Stimulated activated CD8-positive, alpha-beta memory T cell treated with anti-CD3 and anti-CD28 coated beads, Interleukin-7, amount 100 ng/mL, for 24 hours (primary cell): ENCODE measurements around the gene CDH13.

Experiments used
- DNase-seq: peaks from one replicate; pipeline ENCODE4 v3.0.0-alpha.2; 2020; ENCODE audit warnings: low read depth

CDH13 gene

DNA sequence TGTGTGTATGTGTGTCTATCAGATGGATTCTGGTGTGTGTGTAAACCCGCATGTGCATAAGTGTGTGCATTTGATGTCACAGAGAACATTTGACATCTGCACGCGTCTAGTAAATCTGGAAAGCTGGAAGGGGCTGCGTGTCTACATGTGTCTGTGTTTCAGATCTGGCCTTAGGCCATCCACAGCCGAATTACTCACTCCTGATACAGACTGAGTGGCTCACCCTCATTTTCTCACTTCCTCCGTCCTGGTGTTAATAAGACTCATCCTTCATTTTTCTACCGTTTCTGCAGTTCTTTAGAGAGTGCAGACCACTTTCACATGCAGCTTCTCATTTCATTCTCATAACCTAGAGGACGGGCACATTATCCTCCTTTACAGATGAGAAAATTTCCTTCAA, 491.6 kb downstream of the CDH13 start:
- DNase-seq = no peak

DNA sequence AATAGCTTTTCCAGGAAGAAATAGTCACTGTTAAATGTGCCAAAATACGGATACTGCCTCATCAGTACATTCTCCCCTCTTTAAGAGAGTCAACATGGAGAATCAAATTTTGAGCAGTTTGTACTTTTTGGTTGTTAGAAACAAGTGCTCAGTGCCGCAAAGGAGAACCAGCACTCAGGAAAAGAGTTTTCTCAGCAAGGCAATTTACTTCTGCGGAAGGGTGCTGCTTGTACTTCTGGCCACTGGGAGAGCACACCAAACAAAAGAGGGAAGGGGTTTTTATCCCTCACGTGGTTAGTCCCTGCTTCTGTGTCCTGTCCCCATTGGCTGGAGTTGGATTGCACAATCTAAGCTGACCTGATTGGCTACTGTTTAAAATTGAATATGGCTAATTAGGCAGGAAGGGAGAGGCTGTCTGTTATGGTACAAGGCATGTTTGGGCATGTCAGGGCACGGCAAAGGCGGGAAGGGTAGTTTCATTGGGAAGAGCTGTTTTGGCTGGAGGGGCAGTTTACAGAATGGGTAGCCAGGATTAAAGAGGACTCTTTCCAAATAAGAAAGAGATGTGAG, 499.3 kb downstream of the CDH13 start:
- DNase-seq = no peak

DNA sequence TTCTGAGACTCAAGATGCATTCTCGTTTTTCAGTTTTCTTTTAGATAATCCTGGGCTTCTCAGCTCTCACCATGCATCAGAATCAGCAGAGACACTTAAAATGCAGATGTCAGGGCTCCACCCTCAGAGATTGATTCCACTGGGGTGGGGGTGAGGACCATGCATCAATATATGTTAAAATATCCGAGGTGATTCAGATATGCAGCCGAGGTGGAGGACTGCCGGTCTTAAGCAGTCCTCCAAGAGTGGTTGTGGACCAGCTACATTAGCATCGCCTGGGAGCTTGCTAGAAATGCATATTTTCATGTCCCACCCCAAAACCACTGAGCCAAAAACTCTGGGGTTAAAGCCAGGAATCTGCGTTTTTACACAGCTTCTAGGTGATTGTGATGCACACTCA, 501.3 kb downstream of the CDH13 start:
- DNase-seq = no peak

GRCh38 chr16:83130039-83130438, 503.3 kb downstream of the CDH13 start:
- no peak for DNase-seq

- no peak for DNase-seq
Measured at GRCh38 chr16:83134638-83135037, 507.9 kb downstream of the CDH13 start.

DNA sequence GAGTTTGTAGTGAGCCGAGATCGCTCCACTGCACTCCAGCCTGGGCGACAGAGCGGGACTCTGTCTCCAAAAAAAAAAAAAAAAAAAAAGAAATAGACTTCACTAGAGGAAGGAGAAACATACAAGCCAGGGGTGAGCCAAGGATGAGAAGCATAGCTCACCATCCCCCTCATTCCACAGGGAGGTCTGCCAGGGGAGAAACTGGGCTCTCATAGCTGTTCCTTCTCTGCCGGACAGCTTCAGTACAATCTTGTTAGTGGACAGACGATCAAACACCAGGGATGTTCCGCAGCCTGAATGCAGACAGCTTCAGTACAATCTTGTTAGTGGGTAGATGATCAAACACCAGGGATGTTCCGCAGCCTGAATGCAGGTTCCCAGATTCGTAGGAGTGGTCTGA, 509.6 kb downstream of the CDH13 start:
- no peak for DNase-seq

- DNase-seq = no peak
Measured at GRCh38 chr16:83136924-83137323, 510.2 kb downstream of the CDH13 start.

- DNase-seq = no peak
Measured at GRCh38 chr16:83137326-83137781, 510.6 kb downstream of the CDH13 start.

DNA sequence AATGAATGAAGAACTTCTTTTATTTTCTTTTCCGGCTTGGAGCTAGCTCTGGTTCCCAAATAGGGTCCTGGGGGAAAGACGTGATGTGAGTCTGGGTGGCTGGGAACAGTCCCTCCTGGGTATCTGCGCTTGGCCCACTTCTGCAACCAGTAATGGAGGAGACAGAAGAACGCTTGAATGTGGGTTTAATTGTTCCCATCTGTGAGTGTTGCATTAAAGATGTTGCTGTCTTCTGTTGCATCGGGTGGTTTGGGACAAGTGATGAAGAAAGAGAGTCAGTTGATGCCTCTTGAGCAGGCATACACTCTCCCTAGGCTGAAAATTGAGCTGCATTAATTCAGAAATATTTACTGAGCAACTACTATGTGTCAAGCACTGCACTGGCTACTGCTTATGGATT, 511.1 kb downstream of the CDH13 start:
- no peak for DNase-seq

DNA sequence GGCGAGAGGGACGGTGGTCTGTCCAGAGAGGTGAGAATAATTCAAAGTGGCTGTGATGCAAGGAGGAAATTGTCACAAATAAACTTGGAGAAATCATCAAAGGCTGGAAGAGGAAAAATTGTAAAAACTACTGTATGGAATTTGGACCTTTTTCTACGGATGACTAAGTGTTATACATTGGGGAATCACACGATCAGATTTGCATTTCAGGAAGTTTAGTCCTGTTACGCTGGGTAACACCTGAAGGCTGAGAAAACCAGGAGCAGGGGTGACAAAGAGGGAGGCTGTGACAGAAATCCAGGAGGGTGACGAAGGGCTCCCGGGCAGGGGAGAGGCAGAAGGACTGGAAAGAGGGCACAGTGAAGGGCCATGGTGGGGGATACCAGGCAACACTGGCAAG, 511.7 kb downstream of the CDH13 start:
- no peak for DNase-seq

DNA sequence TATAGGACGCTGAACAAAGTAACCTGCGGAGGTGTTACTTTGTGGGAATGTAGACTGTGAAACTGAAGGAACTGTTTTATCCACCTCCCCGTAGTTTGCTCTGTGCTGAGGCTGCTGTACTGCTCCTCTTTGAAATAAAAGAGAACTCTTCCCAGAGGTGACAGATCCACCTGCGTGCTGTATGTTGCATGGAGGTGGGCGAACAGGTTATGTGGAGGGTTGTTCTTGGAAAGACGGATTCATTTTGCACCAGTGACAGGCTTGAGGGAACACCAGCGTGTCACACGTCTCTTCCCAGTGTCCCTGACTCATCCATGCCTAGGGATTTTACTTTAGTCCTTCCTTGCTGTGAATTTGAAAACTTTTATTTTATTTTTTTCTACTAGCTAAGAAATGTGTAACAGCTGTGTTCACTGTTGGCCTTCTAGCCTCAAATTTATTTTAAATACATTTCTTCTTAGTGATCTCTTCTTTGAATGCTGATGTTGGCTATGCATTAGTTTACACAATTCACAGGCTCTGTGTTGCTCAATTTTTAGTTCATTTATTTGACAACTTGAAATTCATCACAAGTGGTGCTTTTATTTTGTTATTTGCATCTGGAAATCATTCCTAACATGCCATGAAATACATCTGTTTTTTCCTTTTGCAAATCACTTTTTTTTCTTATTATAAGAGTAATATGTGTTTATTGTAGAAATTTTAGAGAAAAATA, 512.4 kb downstream of the CDH13 start:
- no peak for DNase-seq

DNA sequence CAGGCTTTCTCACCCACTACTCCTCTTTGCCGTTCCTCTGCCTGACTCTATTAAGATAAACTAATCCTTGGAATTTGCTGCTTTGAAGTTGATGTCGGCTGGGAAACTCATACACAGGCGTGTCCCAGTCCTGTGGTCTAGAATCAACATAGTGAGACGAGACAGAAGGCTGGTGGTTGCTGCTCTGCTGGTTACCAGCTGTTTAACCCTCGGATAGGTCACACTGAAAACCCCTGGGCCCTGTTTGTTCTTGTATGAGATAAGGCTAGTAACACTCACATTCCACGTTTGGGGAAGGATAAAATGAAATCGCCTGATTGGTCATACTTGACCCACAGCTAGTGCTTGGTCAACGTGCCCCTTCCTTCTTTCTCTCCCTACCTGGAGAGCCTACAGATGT, 517.0 kb downstream of the CDH13 start:
- DNase-seq = no peak

- no peak for DNase-seq
Measured at GRCh38 chr16:83145297-83145696, 518.5 kb downstream of the CDH13 start.

- DNase-seq = no peak
Measured at GRCh38 chr16:83147244-83147643, 520.5 kb downstream of the CDH13 start.

- DNase-seq = no peak
Measured at GRCh38 chr16:83158320-83158957, 531.7 kb downstream of the CDH13 start.

GRCh38 chr16:83159049-83159448, 532.3 kb downstream of the CDH13 start:
- no peak for DNase-seq

- no peak for DNase-seq
Measured at GRCh38 chr16:83160287-83161020, 533.7 kb downstream of the CDH13 start.

GRCh38 chr16:83162791-83163190, 536.0 kb downstream of the CDH13 start:
- no peak for DNase-seq

GRCh38 chr16:83164816-83165215, 538.0 kb downstream of the CDH13 start:
- no peak for DNase-seq

DNA sequence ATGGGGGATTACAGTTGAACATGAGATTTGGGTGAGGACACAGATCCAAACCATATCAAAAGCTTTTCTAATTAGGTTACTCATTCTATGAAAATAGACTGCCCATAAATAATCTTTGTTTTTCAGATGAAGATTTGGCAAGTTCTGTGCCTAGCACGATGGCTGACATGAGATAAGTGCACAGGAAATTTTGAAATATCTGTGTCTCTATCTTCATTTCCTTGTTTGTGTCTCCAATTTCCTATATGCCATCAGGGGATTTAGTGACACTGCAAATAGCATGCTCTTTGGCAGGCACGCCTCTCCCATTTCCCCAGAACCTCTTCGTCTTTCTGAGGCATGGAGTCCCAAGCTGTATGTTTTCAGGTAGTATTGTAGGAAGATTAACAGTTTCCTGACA, 544.6 kb downstream of the CDH13 start:
- DNase-seq = no peak

GRCh38 chr16:83174671-83175070, 547.9 kb downstream of the CDH13 start:
- DNase-seq = no peak

GRCh38 chr16:83176802-83177201, 550.0 kb downstream of the CDH13 start:
- DNase-seq = no peak

GRCh38 chr16:83185902-83186301, 559.1 kb downstream of the CDH13 start:
- DNase-seq = no peak
